Stimulated activated naive B cell treated with anti-CD40 and anti-IgM and Interleukin-4, amounts not matched to agents 10 μg/mL and 1 μg/mL and 100 μg/mL, for 72 hours (primary cell): ENCODE data around the gene STIM2.
A peak's percentile ranks its signal among the peaks of the same experiment; 100 is the strongest.
"Not testable (repeated sequence)": the region's sequence is repeated elsewhere in the genome, so short reads cannot be mapped to it uniquely, and the experiment has no call there.

ENCODE experiments used
- ATAC-seq, 2 donors: fragments of 150-1000 bp; cut with Tn5 transposase; replicated peaks; 2 replicates each; pipeline ENCODE4 v1.10.0; 2021; ENCODE audit warnings: moderate library complexity in 1 of 2
- DNase-seq: peaks from one replicate; pipeline ENCODE4 v3.0.0; 2021
- H3K27ac Mint-ChIP-seq: one replicate; pipeline ENCODE4 v1.8.0; 2022; ENCODE audit warnings: mild to moderate bottlenecking, mixed read lengths
- H3K27me3 Mint-ChIP-seq, 2 donors: one replicate each; pipeline ENCODE4 v1.8.0; 2022; ENCODE audit warnings: mixed read lengths in 2 of 2
- H3K36me3 Mint-ChIP-seq, 2 donors: one replicate each; pipeline ENCODE4 v1.8.0; 2022; ENCODE audit warnings: mixed read lengths in 2 of 2, mild to moderate bottlenecking in 1 of 2
- H3K4me1 Mint-ChIP-seq, 2 donors: one replicate each; pipeline ENCODE4 v1.8.0; 2022; ENCODE audit warnings: mixed read lengths in 2 of 2, mild to moderate bottlenecking in 1 of 2
- H3K4me3 Mint-ChIP-seq, 2 donors: one replicate each; pipeline ENCODE4 v1.8.0; 2022; ENCODE audit warnings: mild to moderate bottlenecking in 2 of 2, mixed read lengths in 2 of 2, moderate library complexity in 1 of 2
- H3K9me3 Mint-ChIP-seq, 2 donors: one replicate each; pipeline ENCODE4 v1.8.0; 2022; ENCODE audit warnings: mixed read lengths in 2 of 2, mild to moderate bottlenecking in 1 of 2

Gene STIM2

GRCh38 chr4:26947318-26947717 is 86.7 kb downstream of the STIM2 start:
- no peaks in the 10 kb centered on the region for H3K27me3 Mint-ChIP-seq

GRCh38 chr4:26950446-26950845 is 89.8 kb downstream of the STIM2 start:
- DNase-seq (no peak), ATAC-seq (no peak)
- peaks cover 21 to 32% of the 10 kb centered on the region in 2 donors for H3K4me1 Mint-ChIP-seq
- H3K27ac Mint-ChIP-seq = no peak overlapping the region
- H3K36me3 Mint-ChIP-seq = peaks cover 10 to 20% of the 10 kb centered on the region in 2 donors
- peaks cover 0 to 3% of the 10 kb centered on the region in 2 donors for H3K9me3 Mint-ChIP-seq
- H3K27me3 Mint-ChIP-seq = no peaks in the 10 kb centered on the region
- H3K4me3 Mint-ChIP-seq = no peak overlapping the region

More at GRCh38 chr4:26947318-26947717, 86.7 kb downstream of the STIM2 start:
- Mint-ChIP-seq H3K36me3 (peaks cover 14 to 26% of the 10 kb centered on the region in 2 donors), H3K4me3 (no peak overlapping the region), H3K4me1 (peaks cover 19 to 32% of the 10 kb centered on the region in 2 donors), H3K27ac (no peak overlapping the region), H3K9me3 (peaks cover 5 to 6% of the 10 kb centered on the region in 2 donors)
- ATAC-seq = no peak
- DNase-seq = no peak

GRCh38 chr4:26952891-26953290 is 92.2 kb downstream of the STIM2 start:
- peaks cover 0 to 3% of the 10 kb centered on the region in 2 donors for H3K9me3 Mint-ChIP-seq
- peaks cover 16 to 22% of the 10 kb centered on the region in 2 donors for H3K4me1 Mint-ChIP-seq
- peaks cover 5 to 16% of the 10 kb centered on the region in 2 donors for H3K36me3 Mint-ChIP-seq
- no peak overlapping the region for H3K4me3 Mint-ChIP-seq
- ATAC-seq = no peak
- DNase-seq = no peak
- H3K27ac Mint-ChIP-seq = no peak overlapping the region
- H3K27me3 Mint-ChIP-seq = no peaks in the 10 kb centered on the region

- no peak overlapping the region for H3K4me3 Mint-ChIP-seq
- peaks cover 0 to 3% of the 10 kb centered on the region in 2 donors for H3K9me3 Mint-ChIP-seq
- peaks cover 5 to 14% of the 10 kb centered on the region in 2 donors for H3K36me3 Mint-ChIP-seq
- no peak for DNase-seq
- H3K27ac Mint-ChIP-seq = no peak overlapping the region
- H3K27me3 Mint-ChIP-seq = no peaks in the 10 kb centered on the region
- peaks cover 13 to 22% of the 10 kb centered on the region in 2 donors for H3K4me1 Mint-ChIP-seq
- ATAC-seq = no peak
These were observed 92.7 kb downstream of the STIM2 start for GRCh38 chr4:26953366-26953765.

GRCh38 chr4:26953770-26954423 is 93.3 kb downstream of the STIM2 start:
- Mint-ChIP-seq H3K36me3 (peaks cover 6 to 16% of the 10 kb centered on the region in 2 donors), H3K27me3 (no peaks in the 10 kb centered on the region), H3K4me1 (peaks cover 13 to 23% of the 10 kb centered on the region in 2 donors), H3K9me3 (peaks cover 0 to 3% of the 10 kb centered on the region in 2 donors), H3K27ac (peak overlapping the region; percentile 21), H3K4me3 (no peak overlapping the region)
- DNase-seq (no peak), ATAC-seq (peak; percentile 38 to 42)

GRCh38 chr4:26955241-26955640 is 94.6 kb downstream of the STIM2 start:
- H3K4me3 Mint-ChIP-seq = no peak overlapping the region

GRCh38 chr4:26958925-26959653 is 98.4 kb downstream of the STIM2 start:
- peak overlapping the region; percentile 20 for H3K27ac Mint-ChIP-seq
- DNase-seq = no peak
- H3K36me3 Mint-ChIP-seq = peaks cover 5 to 21% of the 10 kb centered on the region in 2 donors
- no peaks in the 10 kb centered on the region for H3K27me3 Mint-ChIP-seq
- no peak overlapping the region for H3K4me3 Mint-ChIP-seq
- H3K4me1 Mint-ChIP-seq = peaks cover 10 to 21% of the 10 kb centered on the region in 2 donors
- no peaks in the 10 kb centered on the region for H3K9me3 Mint-ChIP-seq
- no peak for ATAC-seq

More at GRCh38 chr4:26955241-26955640, 94.6 kb downstream of the STIM2 start:
- Mint-ChIP-seq H3K27me3 (no peaks in the 10 kb centered on the region), H3K36me3 (peaks cover 9 to 19% of the 10 kb centered on the region in 2 donors), H3K9me3 (peaks cover 0 to 1% of the 10 kb centered on the region in 2 donors), H3K4me1 (peaks cover 16 to 34% of the 10 kb centered on the region in 2 donors), H3K27ac (no peak overlapping the region)
- ATAC-seq (no peak), DNase-seq (no peak)

GRCh38 chr4:26959654-26960047 is 99.0 kb downstream of the STIM2 start:
- Mint-ChIP-seq H3K27me3 (no peaks in the 10 kb centered on the region), H3K4me1 (peaks cover 16 to 25% of the 10 kb centered on the region in 2 donors), H3K9me3 (no peaks in the 10 kb centered on the region), H3K27ac (no peak overlapping the region), H3K36me3 (peaks cover 5 to 25% of the 10 kb centered on the region in 2 donors), H3K4me3 (no peak overlapping the region)
- DNase-seq = no peak
- no peak for ATAC-seq

GRCh38 chr4:26962720-26963119 is 102.1 kb downstream of the STIM2 start:
- Mint-ChIP-seq H3K9me3 (no peaks in the 10 kb centered on the region), H3K27me3 (no peaks in the 10 kb centered on the region), H3K27ac (no peak overlapping the region), H3K4me3 (no peak overlapping the region), H3K4me1 (peaks cover 23 to 41% of the 10 kb centered on the region in 2 donors), H3K36me3 (peaks cover 5 to 37% of the 10 kb centered on the region in 2 donors)
- ATAC-seq (no peak), DNase-seq (no peak)

GRCh38 chr4:26964512-26964911 is 103.9 kb downstream of the STIM2 start:
- Mint-ChIP-seq H3K4me1 (peaks cover 22 to 47% of the 10 kb centered on the region in 2 donors), H3K4me3 (no peak overlapping the region), H3K27ac (peak overlapping the region; percentile 22), H3K27me3 (no peaks in the 10 kb centered on the region), H3K9me3 (no peaks in the 10 kb centered on the region), H3K36me3 (peaks cover 5 to 32% of the 10 kb centered on the region in 2 donors)
- ATAC-seq (no peak), DNase-seq (no peak)

GRCh38 chr4:26964994-26965393 is 104.4 kb downstream of the STIM2 start:
- DNase-seq = no peak
- peak; percentile 23 to 57 for ATAC-seq
- Mint-ChIP-seq H3K4me3 (no peak overlapping the region), H3K27ac (no peak overlapping the region), H3K36me3 (peaks cover 5 to 32% of the 10 kb centered on the region in 2 donors), H3K27me3 (no peaks in the 10 kb centered on the region), H3K4me1 (peaks cover 22 to 45% of the 10 kb centered on the region in 2 donors), H3K9me3 (no peaks in the 10 kb centered on the region)

GRCh38 chr4:26975464-26976181 is 115.0 kb downstream of the STIM2 start:
- not testable (repeated sequence) for H3K27ac Mint-ChIP-seq, ATAC-seq, H3K4me3 Mint-ChIP-seq, DNase-seq, H3K9me3 Mint-ChIP-seq, H3K27me3 Mint-ChIP-seq
- peaks cover 22 to 47% of the 10 kb centered on the region in 2 donors for H3K36me3 Mint-ChIP-seq
- H3K4me1 Mint-ChIP-seq = peaks cover 54 to 79% of the 10 kb centered on the region in 2 donors

- Mint-ChIP-seq H3K4me1 (peaks cover 42 to 56% of the 10 kb centered on the region in 2 donors), H3K36me3 (peaks cover 12 to 33% of the 10 kb centered on the region in 2 donors), H3K27ac (peak overlapping the region; percentile 51), H3K9me3 (peaks cover 0 to 3% of the 10 kb centered on the region in 2 donors), H3K4me3 (peak overlapping the region in 1 of 2 donors; percentile 33), H3K27me3 (no peaks in the 10 kb centered on the region)
- DNase-seq = no peak
- ATAC-seq = peak; percentile 34 to 68
These were observed 117.9 kb downstream of the STIM2 start for GRCh38 chr4:26978387-26979053.

- Mint-ChIP-seq H3K4me1 (peaks cover 17 to 40% of the 10 kb centered on the region in 2 donors), H3K27ac (no peak overlapping the region), H3K36me3 (peaks cover 4 to 20% of the 10 kb centered on the region in 2 donors), H3K27me3 (no peaks in the 10 kb centered on the region), H3K9me3 (no peaks in the 10 kb centered on the region), H3K4me3 (no peak overlapping the region)
- DNase-seq (no peak), ATAC-seq (no peak)
These were observed 124.3 kb downstream of the STIM2 start for GRCh38 chr4:26984896-26985295.
